ENCODE data around the gene KDM1A.
A peak's percentile ranks its signal among the peaks of the same experiment; 100 is the strongest.
"Not testable (repeated sequence)": the region's sequence is repeated elsewhere in the genome, so short reads cannot be mapped to it uniquely, and the experiment has no call there.

The KDM1A gene

DNA sequence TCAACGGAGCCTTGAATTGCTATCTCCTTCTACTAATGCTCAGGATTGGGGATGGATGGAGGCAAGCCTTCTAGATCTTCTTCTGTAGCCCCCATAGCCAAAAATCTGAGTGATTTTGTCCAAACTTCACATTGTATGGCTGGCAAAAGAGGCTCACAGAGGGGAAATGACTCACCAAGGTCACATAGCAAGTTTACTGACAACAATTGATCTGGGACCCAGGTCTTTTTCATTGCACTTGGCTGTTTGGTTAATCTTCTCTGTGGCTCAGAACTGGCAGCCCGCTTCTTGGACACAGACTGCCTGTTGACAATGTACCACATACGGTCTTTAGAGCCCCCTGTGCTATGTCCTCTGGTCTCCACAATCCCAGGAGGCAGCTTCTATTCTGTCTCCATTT lies 43.6 kb upstream of the KDM1A start:
- H3K4me3 ChIP-seq (replicated peaks; ENCODE audit: low read depth, low read length), result no peak overlapping the region
- TF ChIP-seq, protein P1, sequence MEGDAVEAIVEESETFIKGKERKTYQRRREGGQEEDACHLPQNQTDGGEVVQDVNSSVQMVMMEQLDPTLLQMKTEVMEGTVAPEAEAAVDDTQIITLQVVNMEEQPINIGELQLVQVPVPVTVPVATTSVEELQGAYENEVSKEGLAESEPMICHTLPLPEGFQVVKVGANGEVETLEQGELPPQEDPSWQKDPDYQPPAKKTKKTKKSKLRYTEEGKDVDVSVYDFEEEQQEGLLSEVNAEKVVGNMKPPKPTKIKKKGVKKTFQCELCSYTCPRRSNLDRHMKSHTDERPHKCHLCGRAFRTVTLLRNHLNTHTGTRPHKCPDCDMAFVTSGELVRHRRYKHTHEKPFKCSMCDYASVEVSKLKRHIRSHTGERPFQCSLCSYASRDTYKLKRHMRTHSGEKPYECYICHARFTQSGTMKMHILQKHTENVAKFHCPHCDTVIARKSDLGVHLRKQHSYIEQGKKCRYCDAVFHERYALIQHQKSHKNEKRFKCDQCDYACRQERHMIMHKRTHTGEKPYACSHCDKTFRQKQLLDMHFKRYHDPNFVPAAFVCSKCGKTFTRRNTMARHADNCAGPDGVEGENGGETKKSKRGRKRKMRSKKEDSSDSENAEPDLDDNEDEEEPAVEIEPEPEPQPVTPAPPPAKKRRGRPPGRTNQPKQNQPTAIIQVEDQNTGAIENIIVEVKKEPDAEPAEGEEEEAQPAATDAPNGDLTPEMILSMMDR (IDR thresholded peaks at IDR 0.05; ENCODE audit: insufficient read depth, low read length, poor library complexity, severe bottlenecking), result no peak
- no peaks in the 10 kb centered on the region for H3K36me3 ChIP-seq (ENCODE audit: control insufficient read depth, insufficient read depth, low read length)

GRCh38 chr1:22976127-22976460 lies 43.2 kb upstream of the KDM1A start:
- Histone ChIP-seq H3K27me3 (replicated peaks; ENCODE audit: control insufficient read depth, insufficient read depth, low read length) (no peaks in the 10 kb centered on the region; the same call in 1 of the 2 replicates), H3K4me3 (replicated peaks; ENCODE audit: low read depth, low read length) (no peak overlapping the region), H3K36me3 (ENCODE audit: control insufficient read depth, insufficient read depth, low read length) (no peaks in the 10 kb centered on the region)
- no peak for DNase-seq (ENCODE audit: extremely low read depth, insufficient read length)
- TF ChIP-seq, protein P1 (IDR thresholded peaks at IDR 0.05; ENCODE audit: insufficient read depth, low read length, poor library complexity, severe bottlenecking), result no peak

More for the DNA sequence above, 43.6 kb upstream of the KDM1A start:
- H3K27me3 ChIP-seq (replicated peaks; ENCODE audit: control insufficient read depth, insufficient read depth, low read length), result no peaks in the 10 kb centered on the region; the same call in 1 of the 2 replicates
- no peak for DNase-seq (ENCODE audit: extremely low read depth, insufficient read length)

DNA sequence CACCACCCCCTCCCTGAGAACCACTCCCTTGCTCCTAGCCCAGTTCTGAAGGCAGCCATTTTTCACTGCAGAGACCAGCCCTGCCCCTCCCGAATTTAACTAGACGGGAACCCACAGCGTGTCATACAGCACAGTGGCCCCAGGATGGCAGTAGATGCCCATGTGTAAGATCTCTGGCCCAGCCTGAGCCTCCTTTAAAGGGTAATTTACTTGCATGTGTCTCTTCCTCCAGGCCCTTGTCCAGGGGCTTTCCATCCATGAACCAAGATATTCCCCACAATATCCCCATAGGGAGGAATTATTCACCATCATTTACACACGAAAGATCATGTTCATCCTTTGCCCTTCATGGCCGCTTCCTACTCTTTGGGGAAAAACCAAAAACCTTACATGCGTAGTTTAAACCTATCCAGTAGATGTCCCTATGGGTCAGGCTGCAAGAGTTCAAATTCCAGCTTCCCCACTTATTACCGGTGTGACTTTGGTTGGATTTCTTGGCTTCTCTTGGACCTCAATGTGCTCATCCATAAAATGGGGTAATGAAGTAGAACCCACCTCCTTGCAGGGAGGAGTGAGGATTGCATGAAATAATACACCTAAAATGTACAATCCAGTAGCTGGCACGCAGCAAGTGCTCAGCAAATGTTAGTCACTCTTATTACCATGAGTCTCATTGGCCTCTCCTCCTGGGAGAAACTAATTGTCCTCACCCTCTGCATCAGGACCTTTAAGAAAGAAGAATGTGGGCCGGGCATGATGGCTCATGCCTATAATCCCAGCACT lies 42.6 kb upstream of the KDM1A start:
- no peak overlapping the region for H3K4me3 ChIP-seq (replicated peaks; ENCODE audit: low read depth, low read length)
- peak; percentile 33 for DNase-seq (ENCODE audit: extremely low read depth, insufficient read length)
- H3K36me3 ChIP-seq (ENCODE audit: control insufficient read depth, insufficient read depth, low read length), result no peaks in the 10 kb centered on the region
- H3K27me3 ChIP-seq (replicated peaks; ENCODE audit: control insufficient read depth, insufficient read depth, low read length), result no peaks in the 10 kb centered on the region; the same call in 1 of the 2 replicates
- TF ChIP-seq, protein P1 (IDR thresholded peaks at IDR 0.05; ENCODE audit: insufficient read depth, low read length, poor library complexity, severe bottlenecking), result peak; percentile 90

DNA sequence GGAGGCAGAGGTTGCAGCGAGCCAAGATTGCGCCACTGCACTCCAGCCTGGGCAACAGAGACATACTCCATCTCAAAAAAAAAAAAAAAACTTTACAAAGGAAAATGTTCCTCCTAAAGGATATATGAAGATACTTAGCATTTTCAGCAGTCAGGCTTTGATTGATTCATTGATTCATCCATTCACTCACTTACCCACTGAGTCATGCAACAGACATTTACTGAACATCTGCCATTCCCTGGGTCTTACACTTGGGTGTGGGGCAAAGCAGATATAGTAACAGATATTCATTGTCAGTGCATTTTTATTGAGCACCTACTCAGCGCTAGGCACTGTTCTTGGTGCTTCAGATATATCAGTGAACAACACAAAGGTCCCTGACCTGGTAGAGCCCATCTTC lies 41.0 kb upstream of the KDM1A start:
- H3K4me3 ChIP-seq (replicated peaks; ENCODE audit: low read depth, low read length), result no peak overlapping the region
- H3K27me3 ChIP-seq (replicated peaks; ENCODE audit: control insufficient read depth, insufficient read depth, low read length), result no peaks in the 10 kb centered on the region
- no peaks in the 10 kb centered on the region for H3K36me3 ChIP-seq (ENCODE audit: control insufficient read depth, insufficient read depth, low read length)
- DNase-seq (ENCODE audit: extremely low read depth, insufficient read length), result no peak
- TF ChIP-seq, protein P1 (IDR thresholded peaks at IDR 0.05; ENCODE audit: insufficient read depth, low read length, poor library complexity, severe bottlenecking), result no peak

DNA sequence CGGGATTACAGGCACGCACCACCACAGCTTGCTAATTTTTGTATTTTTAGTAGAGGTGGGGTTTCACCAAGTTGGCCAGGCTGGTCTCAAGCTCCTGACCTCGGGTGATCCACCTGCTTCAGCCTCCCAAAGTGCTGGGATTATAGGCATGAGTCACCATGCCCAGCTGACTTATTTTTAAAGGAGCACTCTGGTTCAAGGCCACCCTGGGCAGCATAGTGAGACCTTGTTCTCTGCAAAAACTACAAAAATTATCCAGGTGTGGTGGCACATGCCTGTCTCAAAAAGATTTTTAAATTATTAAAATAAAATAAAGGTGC lies 38.8 kb upstream of the KDM1A start:
- not testable (repeated sequence) for H3K36me3 ChIP-seq (ENCODE audit: control insufficient read depth, insufficient read depth, low read length); H3K27me3 ChIP-seq (replicated peaks; ENCODE audit: control insufficient read depth, insufficient read depth, low read length); H3K4me3 ChIP-seq (replicated peaks; ENCODE audit: low read depth, low read length); DNase-seq (ENCODE audit: extremely low read depth, insufficient read length)

GRCh38 chr1:22983944-22984343 lies 35.3 kb upstream of the KDM1A start:
- Histone ChIP-seq H3K27me3 (replicated peaks; ENCODE audit: control insufficient read depth, insufficient read depth, low read length) (no peaks in the 10 kb centered on the region), H3K36me3 (ENCODE audit: control insufficient read depth, insufficient read depth, low read length) (no peaks in the 10 kb centered on the region), H3K4me3 (replicated peaks; ENCODE audit: low read depth, low read length) (no peak overlapping the region)
- TF ChIP-seq, protein P1 (IDR thresholded peaks at IDR 0.05; ENCODE audit: insufficient read depth, low read length, poor library complexity, severe bottlenecking), result no peak
- DNase-seq (ENCODE audit: extremely low read depth, insufficient read length), result no peak

GRCh38 chr1:22992384-22992783 lies 26.9 kb upstream of the KDM1A start:
- not testable (repeated sequence) for DNase-seq (ENCODE audit: extremely low read depth, insufficient read length); H3K27me3 ChIP-seq (replicated peaks; ENCODE audit: control insufficient read depth, insufficient read depth, low read length); H3K4me3 ChIP-seq (replicated peaks; ENCODE audit: low read depth, low read length); H3K36me3 ChIP-seq (ENCODE audit: control insufficient read depth, insufficient read depth, low read length)

- H3K27me3 ChIP-seq (replicated peaks; ENCODE audit: control insufficient read depth, insufficient read depth, low read length); DNase-seq (ENCODE audit: extremely low read depth, insufficient read length); H3K4me3 ChIP-seq (replicated peaks; ENCODE audit: low read depth, low read length); H3K36me3 ChIP-seq (ENCODE audit: control insufficient read depth, insufficient read depth, low read length): not testable (repeated sequence)
Observed at GRCh38 chr1:22993220-22993795, 26.0 kb upstream of the KDM1A start.

All from GM06990 (cell line).